Testis (tissue), 3 donors: ENCODE results near the gene WTIP. TPM values are rescaled to one million over a fixed set of nuclear protein-coding genes. Genes with fewer than 3 reads are reported as not detected.

Source experiments
- DNase-seq: peaks from one replicate; pipeline ENCODE4 v3.0.0-alpha.2; 2019
- H3K27ac ChIP-seq, 2 donors: fragments of 200-600 bp; sonication (generic); one replicate each; pipeline ENCODE4 v1.5.1; 2019
- H3K27me3 ChIP-seq: fragments of 200-600 bp; sonication (generic); one replicate; pipeline ENCODE4 v1.5.1; 2019
- H3K36me3 ChIP-seq: fragments of 200-600 bp; sonication (generic); one replicate; pipeline ENCODE4 v1.5.1; 2017; ENCODE audit warnings: low read depth; ENCODE audit errors: missing control alignments
- H3K4me1 ChIP-seq: fragments of 200-600 bp; sonication (generic); one replicate; pipeline ENCODE4 v1.5.1; 2019
- H3K4me3 ChIP-seq, 2 donors: fragments of 200-600 bp; sonication (generic); one replicate each; pipeline ENCODE4 v1.5.1; 2017 to 2019
- H3K9me3 ChIP-seq: fragments of 200-600 bp; sonication (generic); one replicate; pipeline ENCODE4 v1.5.1; 2017
- POLR2A ChIP-seq: fragments of 450-650 bp; IDR thresholded peaks from one replicate; pipeline ENCODE4 v1.6.1; 2017; ENCODE audit warnings: antibody characterized with exemption, mild to moderate bottlenecking, moderate library complexity
- WGBS, 2 donors: methylation state at CpG; one replicate each; pipeline ENCODE4 v1.1.5; 2018; 5-methylcytosine and 5-hydroxymethylcytosine counted together
- intact Hi-C: fragments of 100-400 bp; cut with DNase I; formaldehyde crosslinking; loops from one replicate; pipeline ENCODE4 v1.15.1; 2023; ENCODE audit warnings: low total_unique reads
- polyA plus RNA-seq: library from polyadenylated mRNA; stranded (reverse); fragments of 350-450 nt; fragmentation: Illumina TruSeq; extraction: RNeasy Lipid Tissue Mini Kit (QIAGEN cat#74804); gene quantifications from one replicate; pipeline ENCODE4 v1.2.3, GENCODE V29; 2014; ENCODE audit warnings: low read depth, low replicate concordance; ENCODE audit not compliant: insufficient read depth
- total RNA-seq, 2 donors: library from RNA; depleted of rRNA; stranded (reverse); fragments of >200 nt; gene quantifications; one replicate each; pipeline ENCODE4 v1.2.3, GENCODE V29; 2016
- TF ChIP-seq, protein P1 (sequence below), 3 experiments: fragments of 450-650 bp in 2 of 3; fragments of 200-600 bp in 1 of 3; sonication (generic) in 1 of 3; IDR thresholded peaks; one replicate each; pipeline ENCODE4 v1.5.1; 2016 to 2019; ENCODE audit warnings: antibody characterized with exemption in 3 of 3, mild to moderate bottlenecking in 2 of 3, moderate library complexity in 1 of 3

The WTIP gene
- total and polyA plus RNA-seq, 3 donors from 2014 or later: 22.8 to 41.3 (median 25.6) TPM

DNA sequence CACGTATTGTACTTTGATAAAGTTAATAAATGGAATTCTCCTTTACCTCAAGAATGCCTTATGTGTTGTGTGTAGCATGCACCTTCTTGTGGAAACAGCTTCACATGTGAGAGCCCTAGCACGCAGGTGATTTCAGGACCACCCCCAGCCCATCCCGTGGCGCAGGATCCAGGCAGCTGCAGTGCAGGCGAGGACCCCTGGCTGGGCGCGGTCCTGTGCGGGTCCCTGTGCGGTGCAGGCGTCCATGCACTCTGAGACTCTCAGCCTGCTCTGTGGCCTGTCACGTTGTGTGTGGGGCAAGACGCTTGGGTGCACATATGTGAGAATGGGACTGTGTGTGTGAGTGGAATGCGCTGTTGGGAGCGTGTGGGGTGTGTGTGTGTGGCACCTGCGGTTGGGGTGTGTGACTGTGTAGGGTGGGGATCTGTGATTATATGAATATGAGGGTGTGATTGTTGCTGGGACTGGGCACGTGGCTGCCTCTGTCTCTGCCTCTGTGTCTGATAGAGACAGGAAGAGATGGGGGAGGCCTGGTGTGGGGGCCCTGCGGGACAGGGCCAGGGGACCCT lies 30.8 kb downstream of the WTIP start:
- 78 to 79% methylated on average over 8 to 17 of the region's 17 CpGs for WGBS, 2 donors
- Histone ChIP-seq H3K4me3 (no peak overlapping the region), H3K36me3 (no peaks in the 10 kb centered on the region), H3K9me3 (no peaks in the 10 kb centered on the region), H3K4me1 (no peaks in the 10 kb centered on the region), H3K27me3 (no peaks in the 10 kb centered on the region), H3K27ac (no peak overlapping the region)
- no peak for DNase-seq
- intact Hi-C loops: no loop called here
- no peak for TF ChIP-seq POLR2A
- TF ChIP-seq, protein P1, sequence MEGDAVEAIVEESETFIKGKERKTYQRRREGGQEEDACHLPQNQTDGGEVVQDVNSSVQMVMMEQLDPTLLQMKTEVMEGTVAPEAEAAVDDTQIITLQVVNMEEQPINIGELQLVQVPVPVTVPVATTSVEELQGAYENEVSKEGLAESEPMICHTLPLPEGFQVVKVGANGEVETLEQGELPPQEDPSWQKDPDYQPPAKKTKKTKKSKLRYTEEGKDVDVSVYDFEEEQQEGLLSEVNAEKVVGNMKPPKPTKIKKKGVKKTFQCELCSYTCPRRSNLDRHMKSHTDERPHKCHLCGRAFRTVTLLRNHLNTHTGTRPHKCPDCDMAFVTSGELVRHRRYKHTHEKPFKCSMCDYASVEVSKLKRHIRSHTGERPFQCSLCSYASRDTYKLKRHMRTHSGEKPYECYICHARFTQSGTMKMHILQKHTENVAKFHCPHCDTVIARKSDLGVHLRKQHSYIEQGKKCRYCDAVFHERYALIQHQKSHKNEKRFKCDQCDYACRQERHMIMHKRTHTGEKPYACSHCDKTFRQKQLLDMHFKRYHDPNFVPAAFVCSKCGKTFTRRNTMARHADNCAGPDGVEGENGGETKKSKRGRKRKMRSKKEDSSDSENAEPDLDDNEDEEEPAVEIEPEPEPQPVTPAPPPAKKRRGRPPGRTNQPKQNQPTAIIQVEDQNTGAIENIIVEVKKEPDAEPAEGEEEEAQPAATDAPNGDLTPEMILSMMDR (IDR thresholded peaks at IDR 0.05): no peak

DNA sequence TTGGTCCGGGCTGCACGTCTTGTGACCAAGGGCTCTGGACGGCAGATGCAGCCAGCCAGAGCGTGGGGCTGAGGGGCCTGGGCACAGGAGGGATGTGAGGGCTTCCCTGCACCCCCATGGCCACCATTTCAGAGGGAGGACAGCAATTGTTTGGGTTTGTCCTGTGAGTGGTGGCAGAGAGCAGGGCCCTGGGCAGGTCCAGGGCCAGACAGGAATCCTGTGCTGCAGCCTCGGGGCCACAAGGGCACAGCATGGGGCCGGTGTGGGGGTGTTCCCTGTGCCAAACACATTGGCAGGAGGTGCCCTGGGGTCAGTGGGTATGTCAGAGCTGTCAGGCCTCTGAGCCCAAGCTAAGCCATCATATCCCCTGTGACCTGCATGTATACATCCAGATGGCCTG lies 32.2 kb downstream of the WTIP start:
- no peaks in the 10 kb centered on the region for H3K27me3 ChIP-seq
- H3K27ac ChIP-seq: no peak overlapping the region
- TF ChIP-seq, protein P1 (IDR thresholded peaks at IDR 0.05): no peak
- no peak for TF ChIP-seq POLR2A
- H3K4me1 ChIP-seq: no peaks in the 10 kb centered on the region
- no peaks in the 10 kb centered on the region for H3K9me3 ChIP-seq
- 69 to 97% methylated on average over 4 to 6 of the region's 6 CpGs for WGBS, 2 donors
- no peak overlapping the region for H3K4me3 ChIP-seq
- no peak for DNase-seq
- H3K36me3 ChIP-seq: no peaks in the 10 kb centered on the region
- intact Hi-C loops: no loop called here

GRCh38 chr19:34519602-34520001 lies 38.0 kb downstream of the WTIP start:
- DNase-seq: no peak
- H3K36me3 ChIP-seq: no peaks in the 10 kb centered on the region
- 75% methylated on average over 2 of the region's 2 CpGs for WGBS, 2 donors
- H3K4me1 ChIP-seq: no peaks in the 10 kb centered on the region
- no peaks in the 10 kb centered on the region for H3K9me3 ChIP-seq
- intact Hi-C loops: no loop called here
- H3K27me3 ChIP-seq: no peaks in the 10 kb centered on the region
- TF ChIP-seq POLR2A: no peak
- TF ChIP-seq, protein P1 (IDR thresholded peaks at IDR 0.05): no peak
- no peak overlapping the region for H3K27ac ChIP-seq
- no peak overlapping the region for H3K4me3 ChIP-seq

DNA sequence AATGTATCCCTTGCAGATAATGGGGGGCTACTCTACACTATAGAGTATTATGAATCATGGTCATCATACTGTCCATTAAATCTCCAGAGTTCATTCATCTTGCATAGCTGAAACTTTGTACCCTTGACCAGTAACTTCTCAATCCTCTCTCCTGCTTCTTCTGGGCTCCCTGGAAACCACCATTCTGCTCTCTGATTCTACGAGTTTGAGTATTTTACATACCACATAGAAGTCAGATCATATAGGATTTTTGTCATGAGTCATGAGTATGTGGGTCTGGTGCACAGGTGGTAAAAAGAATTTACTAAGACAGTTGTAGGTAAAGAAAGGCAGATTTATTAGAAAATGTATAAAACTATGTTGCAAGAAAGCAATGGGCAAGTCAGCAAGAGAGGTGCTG lies 41.9 kb downstream of the WTIP start:
- TF ChIP-seq, protein P1 (IDR thresholded peaks at IDR 0.05): no peak
- TF ChIP-seq POLR2A: no peak
- Histone ChIP-seq H3K4me1 (no peaks in the 10 kb centered on the region), H3K4me3 (no peak overlapping the region), H3K36me3 (no peaks in the 10 kb centered on the region), H3K9me3 (no peaks in the 10 kb centered on the region), H3K27ac (no peak overlapping the region), H3K27me3 (no peaks in the 10 kb centered on the region)
- intact Hi-C loops: no loop called here
- 80 to 88% methylated on average over 1 of the region's 1 CpG for WGBS, 2 donors
- no peak for DNase-seq

DNA sequence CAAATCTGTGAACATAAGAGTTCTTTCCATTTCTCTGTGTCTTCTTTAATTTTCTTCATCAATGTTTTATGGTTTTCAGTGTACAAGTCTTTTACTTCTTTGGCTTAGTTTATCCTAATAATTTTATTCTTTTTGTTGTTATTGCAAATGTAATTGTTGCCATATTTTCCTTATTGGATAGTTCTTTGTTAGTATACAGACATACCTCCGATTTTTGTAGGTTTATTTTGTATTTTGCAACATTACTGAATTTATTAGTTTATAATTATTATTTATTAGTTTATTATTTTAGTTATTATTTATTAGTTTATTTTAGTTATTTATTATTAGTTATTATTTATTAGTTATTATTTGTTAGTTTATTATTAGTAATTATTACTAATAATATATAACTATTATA lies 43.4 kb downstream of the WTIP start:
- no peaks in the 10 kb centered on the region for H3K4me1 ChIP-seq
- H3K27ac ChIP-seq: no peak overlapping the region
- intact Hi-C loops: no loop called here
- H3K4me3 ChIP-seq: no peak overlapping the region
- no peaks in the 10 kb centered on the region for H3K36me3 ChIP-seq
- 79 to 93% methylated on average over 1 of the region's 1 CpG for WGBS, 2 donors
- no peaks in the 10 kb centered on the region for H3K27me3 ChIP-seq
- TF ChIP-seq, protein P1 (IDR thresholded peaks at IDR 0.05): no peak
- no peak for TF ChIP-seq POLR2A
- H3K9me3 ChIP-seq: no peaks in the 10 kb centered on the region
- DNase-seq: no peak
